HCT116 (cell line): ENCODE data around the gene AP3B1. TPM values are rescaled to one million over a fixed set of nuclear protein-coding genes. Genes with fewer than 3 reads are reported as not detected.

Source experiments
- ATAC-seq: fragments of 200-7000 bp; cut with Tn5 transposase; 2 replicates; pipeline ENCODE4 v1.9.1; 2020; ENCODE audit warnings: mild to moderate bottlenecking, moderate library complexity
- BruUV-seq: library from RNA; stranded (reverse); fragments of 400-500 nt; replicated peaks from 2 replicates; lab custom pipeline; 2021; lab: Mats Ljungman, UMichigan
- CTCF ChIA-PET: fragments of 300-600 bp; sonication (Branson Sonifier 250); formaldehyde crosslinking; loops from one replicate; lab custom pipeline; 2021; ENCODE audit warnings: antibody characterized with exemption; lab: Charles Lee
- POLR2A ChIA-PET: fragments of 300-600, 350-600 bp; sonication (Branson Sonifier 250); formaldehyde crosslinking; loops from one replicate; lab custom pipeline; 2021; ENCODE audit warnings: antibody characterized with exemption; lab: Charles Lee
- RAD21 ChIA-PET, 2 experiments: fragments of 300-600 bp; sonication (Branson Sonifier 250); formaldehyde crosslinking; loops; one replicate each; lab custom pipeline; 2023; ENCODE audit warnings: low total read pairs in 2 of 2; ENCODE audit not compliant: uncharacterized antibody in 2 of 2, unreplicated experiment in 2 of 2, low non-redundant PET in 1 of 2; lab: Charles Lee
- DNase-seq: peaks from one replicate; pipeline ENCODE4 v3.0.0-alpha.2; 2010; ENCODE audit warnings: low read depth, low spot score
- H2AFZ ChIP-seq: fragments of 200-600 bp; shearing (Covaris generic), sonication (generic); 2 replicates; pipeline ENCODE4 v1.6.1; 2017; ENCODE audit warnings: low read depth, mixed run types, mixed read lengths, antibody characterized with exemption, low read length; ENCODE audit not compliant: poor library complexity, severe bottlenecking
- H3K27ac ChIP-seq: 2 replicates; pipeline ENCODE4 v1.5.1; 2012; ENCODE audit warnings: low read depth, low read length
- H3K27me3 ChIP-seq: fragments of 200-600 bp; sonication (generic); 2 replicates; pipeline ENCODE4 v1.6.1; 2016; ENCODE audit warnings: mixed run types, low read length, mixed read lengths; ENCODE audit not compliant: insufficient read depth
- H3K36me3 ChIP-seq, 2 experiments: fragments of 200-500 bp in 1 of 2; fragments of 200-600 bp in 1 of 2; sonication (Bioruptor generic) in 1 of 2; sonication (generic) in 1 of 2; 2 replicates each; pipeline versions ENCODE4 v1.5.1 to v1.6.1; 2014 to 2016; ENCODE audit warnings: low read length in 2 of 2, inconsistent platforms in 1 of 2, mixed read lengths in 1 of 2, mixed run types in 1 of 2; ENCODE audit not compliant: insufficient read depth in 2 of 2, control insufficient read depth in 1 of 2
- H3K4me1 ChIP-seq, 2 experiments: fragments of 200-600 bp in 1 of 2; sonication (generic) in 1 of 2; 2 replicates each; pipeline versions ENCODE4 v1.5.1 to v1.6.1; 2012 to 2017; ENCODE audit warnings: low read length in 2 of 2, inconsistent platforms in 1 of 2, mild to moderate bottlenecking in 1 of 2, mixed read lengths in 1 of 2, mixed run types in 1 of 2, moderate library complexity in 1 of 2; ENCODE audit not compliant: insufficient read depth in 2 of 2, control insufficient read depth in 1 of 2
- H3K4me2 ChIP-seq: fragments of 200-600 bp; sonication (generic); 2 replicates; pipeline ENCODE4 v1.6.1; 2017; ENCODE audit warnings: mixed run types, low read length, mixed read lengths
- H3K4me3 ChIP-seq, 2 experiments: fragments of 200-600 bp in 1 of 2; sonication (generic) in 1 of 2; replicated peaks in 1 of 2; 2 replicates each; pipeline ENCODE4 v1.5.1; 2011 to 2016; ENCODE audit warnings: low read length in 2 of 2, control low read depth in 1 of 2, low read depth in 1 of 2, mild to moderate bottlenecking in 1 of 2, mixed read lengths in 1 of 2, mixed run types in 1 of 2
- H3K79me2 ChIP-seq: fragments of 200-600 bp; sonication (generic); 2 replicates; pipeline ENCODE4 v1.6.1; 2017; ENCODE audit warnings: mild to moderate bottlenecking, mixed run types, low read length, moderate library complexity, mixed read lengths; ENCODE audit not compliant: insufficient read depth
- H3K9ac ChIP-seq: fragments of 200-600 bp; sonication (generic); 2 replicates; pipeline ENCODE4 v1.6.1; 2016; ENCODE audit warnings: low read length, mixed read lengths
- H3K9me2 ChIP-seq: fragments of 200-600 bp; sonication (generic), shearing (Covaris generic); 2 replicates; pipeline ENCODE4 v1.6.1; 2017; ENCODE audit warnings: mixed run types, mild to moderate bottlenecking, moderate library complexity; ENCODE audit not compliant: insufficient read depth
- H3K9me3 ChIP-seq, 2 experiments: fragments of 200-500 bp in 1 of 2; fragments of 200-600 bp in 1 of 2; sonication (Bioruptor generic) in 1 of 2; sonication (generic) in 1 of 2; 2 replicates each; pipeline ENCODE4 v1.6.1; 2014 to 2017; ENCODE audit warnings: low read length in 2 of 2, mixed read lengths in 2 of 2, inconsistent platforms in 1 of 2, low read depth in 1 of 2, mild to moderate bottlenecking in 1 of 2, mixed run types in 1 of 2, moderate library complexity in 1 of 2; ENCODE audit not compliant: control insufficient read depth in 1 of 2, insufficient read depth in 1 of 2
- H4K20me1 ChIP-seq: fragments of 200-600 bp; sonication (generic), shearing (Covaris generic); 2 replicates; pipeline ENCODE4 v1.6.1; 2017; ENCODE audit warnings: mixed run types, mild to moderate bottlenecking, moderate library complexity; ENCODE audit not compliant: insufficient read depth
- ATF3 ChIP-seq: IDR thresholded peaks from 2 replicates; pipeline ENCODE4 v1.6.1; 2012
- EZH2phosphoT487 ChIP-seq: fragments of 200-600 bp; IDR thresholded peaks from 2 replicates; pipeline ENCODE4 v1.6.1; 2018; ENCODE audit warnings: antibody characterized with exemption, borderline replicate concordance
- MAX ChIP-seq: IDR thresholded peaks from 2 replicates; pipeline ENCODE4 v1.6.1; 2012
- POLR2A ChIP-seq: IDR thresholded peaks from 2 replicates; pipeline ENCODE4 v1.7.0; 2011; ENCODE audit warnings: borderline replicate concordance; ENCODE audit not compliant: insufficient read depth, insufficient read length; ENCODE audit errors: extremely low read depth
- POLR2AphosphoS5 ChIP-seq: IDR thresholded peaks from 2 replicates; pipeline ENCODE4 v1.6.1; 2011; ENCODE audit warnings: mild to moderate bottlenecking, low read depth, low read length, moderate library complexity
- SP1 ChIP-seq: IDR thresholded peaks from 2 replicates; pipeline ENCODE4 v1.6.1; 2012; ENCODE audit warnings: low read depth
- SRF ChIP-seq: IDR thresholded peaks from 2 replicates; pipeline ENCODE4 v1.6.1; 2012; ENCODE audit warnings: low read depth
- YY1 ChIP-seq: IDR thresholded peaks from 2 replicates; pipeline ENCODE4 v1.6.1; 2011; ENCODE audit warnings: low read length, low read depth, moderate library complexity, mild to moderate bottlenecking; ENCODE audit not compliant: insufficient replicate concordance; ENCODE audit errors: extremely low read depth
- intact Hi-C: fragments of 100-400 bp; cut with micrococcal nuclease; formaldehyde crosslinking; loops from 2 replicates; pipeline ENCODE4 v1.10.0; 2022
- total RNA-seq: library from RNA; stranded (reverse); gene quantifications from one replicate; pipeline ENCODE4 v1.2.1, GENCODE V29; 2021; ENCODE audit not compliant: unreplicated experiment
- TF ChIP-seq, protein P1 (sequence below), 3 experiments: fragments of 200-600 bp in 1 of 3; sonication (generic) in 1 of 3; IDR thresholded peaks in 2 of 3; conservative IDR thresholded peaks in 1 of 3; 2 replicates each; pipeline ENCODE4 v1.5.1; 2012 to 2017; ENCODE audit warnings: low read depth in 2 of 3, low read length in 2 of 3, antibody characterized with exemption in 1 of 3, borderline replicate concordance in 1 of 3, control low read depth in 1 of 3, mild to moderate bottlenecking in 1 of 3, mixed read lengths in 1 of 3, mixed run types in 1 of 3, moderate library complexity in 1 of 3; ENCODE audit not compliant: insufficient read depth in 1 of 3
- TF ChIP-seq, protein P2 (sequence below): IDR thresholded peaks from 2 replicates; pipeline ENCODE4 v1.6.1; 2011; ENCODE audit warnings: mild to moderate bottlenecking, low read length, moderate library complexity; ENCODE audit not compliant: insufficient replicate concordance; ENCODE audit errors: extremely low read depth

AP3B1 gene
- total RNA-seq, 1 experiment from 2014 or later = 54.5 TPM

- Histone ChIP-seq H3K79me2 (peaks cover 45% of the 10 kb centered on the region), H3K4me2 (no peak overlapping the region), H3K4me3 (no peak overlapping the region), H3K9me2 (no peaks in the 10 kb centered on the region), H2AFZ (no peak overlapping the region), H3K4me1 (no peaks in the 10 kb centered on the region), H3K27me3 (no peaks in the 10 kb centered on the region), H3K27ac (no peak overlapping the region)
- intact Hi-C loops = no loop called here
- RAD21 ChIA-PET = no interaction called here
- POLR2A ChIA-PET = no interaction called here
- BruUV-seq = no TSS peak
- CTCF ChIA-PET = no interaction called here
- TF ChIP-seq, protein P1, sequence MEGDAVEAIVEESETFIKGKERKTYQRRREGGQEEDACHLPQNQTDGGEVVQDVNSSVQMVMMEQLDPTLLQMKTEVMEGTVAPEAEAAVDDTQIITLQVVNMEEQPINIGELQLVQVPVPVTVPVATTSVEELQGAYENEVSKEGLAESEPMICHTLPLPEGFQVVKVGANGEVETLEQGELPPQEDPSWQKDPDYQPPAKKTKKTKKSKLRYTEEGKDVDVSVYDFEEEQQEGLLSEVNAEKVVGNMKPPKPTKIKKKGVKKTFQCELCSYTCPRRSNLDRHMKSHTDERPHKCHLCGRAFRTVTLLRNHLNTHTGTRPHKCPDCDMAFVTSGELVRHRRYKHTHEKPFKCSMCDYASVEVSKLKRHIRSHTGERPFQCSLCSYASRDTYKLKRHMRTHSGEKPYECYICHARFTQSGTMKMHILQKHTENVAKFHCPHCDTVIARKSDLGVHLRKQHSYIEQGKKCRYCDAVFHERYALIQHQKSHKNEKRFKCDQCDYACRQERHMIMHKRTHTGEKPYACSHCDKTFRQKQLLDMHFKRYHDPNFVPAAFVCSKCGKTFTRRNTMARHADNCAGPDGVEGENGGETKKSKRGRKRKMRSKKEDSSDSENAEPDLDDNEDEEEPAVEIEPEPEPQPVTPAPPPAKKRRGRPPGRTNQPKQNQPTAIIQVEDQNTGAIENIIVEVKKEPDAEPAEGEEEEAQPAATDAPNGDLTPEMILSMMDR (IDR thresholded peaks at IDR 0.05 in 2 of 3, conservative IDR thresholded peaks at IDR 0.05 in 1 of 3; ENCODE audit: borderline replicate concordance in 1 of 3, insufficient read depth in 1 of 3, low read depth in 2 of 3, low read length in 2 of 3) = no peak
- TF ChIP-seq YY1 (no peak), POLR2A (no peak), ATF3 (no peak)
- TF ChIP-seq, all 23 proteins: peak for 0
- H3K9ac ChIP-seq = no peak overlapping the region
- ATAC-seq (no peak), DNase-seq (no peak)
- H3K9me3 ChIP-seq = no peaks in the 10 kb centered on the region
- no peaks in the 10 kb centered on the region for H3K36me3 ChIP-seq
- H4K20me1 ChIP-seq = no peaks in the 10 kb centered on the region
Observed at GRCh38 chr5:78252715-78253114, 41.8 kb downstream of the AP3B1 start.

DNA sequence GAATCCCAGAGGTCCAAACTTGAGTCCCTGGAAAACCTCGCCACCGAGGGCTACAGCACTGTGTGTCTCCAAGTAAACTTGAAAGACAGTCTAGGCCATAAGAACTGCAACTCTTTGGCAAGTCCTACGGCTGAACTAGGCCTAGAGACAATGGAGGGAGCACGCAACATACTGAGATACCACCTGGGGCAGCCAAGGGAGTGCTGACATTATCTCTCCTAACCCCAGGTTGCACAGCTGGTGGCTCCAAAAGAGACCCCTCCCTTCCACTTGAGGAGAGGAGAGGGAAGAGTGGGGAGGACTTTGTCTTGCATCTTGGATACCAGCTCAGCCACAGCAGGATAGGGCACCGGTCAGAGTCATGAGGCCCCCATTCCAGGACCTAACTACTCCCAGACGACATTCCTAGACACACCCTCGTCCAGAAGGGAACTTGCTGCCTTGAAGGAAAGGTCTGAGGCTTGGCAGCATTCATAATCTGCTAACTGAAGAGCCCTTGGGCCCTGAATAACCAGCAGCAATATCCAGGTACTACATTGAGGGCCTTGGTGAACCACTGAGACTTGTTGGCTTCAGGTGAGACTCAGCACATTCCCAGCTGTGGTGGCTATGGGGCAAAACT is 42.7 kb downstream of the AP3B1 start:
- H3K79me2 ChIP-seq = peaks cover 40% of the 10 kb centered on the region
- no peak for DNase-seq
- H3K9me2 ChIP-seq = no peaks in the 10 kb centered on the region
- H2AFZ ChIP-seq = no peak overlapping the region
- no peak overlapping the region for H3K9ac ChIP-seq
- no TSS peak for BruUV-seq
- POLR2A ChIA-PET = no interaction called here
- CTCF ChIA-PET = no interaction called here
- no peak overlapping the region for H3K27ac ChIP-seq
- TF ChIP-seq SP1 (no peak), SRF (no peak), POLR2AphosphoS5 (no peak), EZH2phosphoT487 (no peak), MAX (no peak), ATF3 (no peak)
- TF ChIP-seq, protein P2, sequence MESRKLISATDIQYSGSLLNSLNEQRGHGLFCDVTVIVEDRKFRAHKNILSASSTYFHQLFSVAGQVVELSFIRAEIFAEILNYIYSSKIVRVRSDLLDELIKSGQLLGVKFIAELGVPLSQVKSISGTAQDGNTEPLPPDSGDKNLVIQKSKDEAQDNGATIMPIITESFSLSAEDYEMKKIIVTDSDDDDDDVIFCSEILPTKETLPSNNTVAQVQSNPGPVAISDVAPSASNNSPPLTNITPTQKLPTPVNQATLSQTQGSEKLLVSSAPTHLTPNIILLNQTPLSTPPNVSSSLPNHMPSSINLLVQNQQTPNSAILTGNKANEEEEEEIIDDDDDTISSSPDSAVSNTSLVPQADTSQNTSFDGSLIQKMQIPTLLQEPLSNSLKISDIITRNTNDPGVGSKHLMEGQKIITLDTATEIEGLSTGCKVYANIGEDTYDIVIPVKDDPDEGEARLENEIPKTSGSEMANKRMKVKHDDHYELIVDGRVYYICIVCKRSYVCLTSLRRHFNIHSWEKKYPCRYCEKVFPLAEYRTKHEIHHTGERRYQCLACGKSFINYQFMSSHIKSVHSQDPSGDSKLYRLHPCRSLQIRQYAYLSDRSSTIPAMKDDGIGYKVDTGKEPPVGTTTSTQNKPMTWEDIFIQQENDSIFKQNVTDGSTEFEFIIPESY = no peak
- no peaks in the 10 kb centered on the region for H3K36me3 ChIP-seq
- intact Hi-C loops = no loop called here
- no peaks in the 10 kb centered on the region for H3K4me1 ChIP-seq
- ATAC-seq = no peak
- RAD21 ChIA-PET = no interaction called here
- no peak overlapping the region for H3K4me3 ChIP-seq
- H3K27me3 ChIP-seq = no peaks in the 10 kb centered on the region
- no peaks in the 10 kb centered on the region for H4K20me1 ChIP-seq
- no peak overlapping the region for H3K4me2 ChIP-seq
- no peaks in the 10 kb centered on the region for H3K9me3 ChIP-seq
